HG03575 (cell line): Measurements from ENCODE around the gene LTBP3.

ENCODE experiments used
- ATAC-seq: cut with Tn5 transposase; IDR thresholded peaks from one replicate; pipeline ENCODE4 v1.9.1; 2021; ENCODE audit not compliant: unreplicated experiment, insufficient number of reproducible peaks, low FRiP score; ENCODE audit errors: extremely low read depth

LTBP3 gene

GRCh38 chr11:65586676-65587075 is 28.5 kb upstream of the LTBP3 start:
- no peak for ATAC-seq

GRCh38 chr11:65586247-65586630 is 28.1 kb upstream of the LTBP3 start:
- ATAC-seq, result no peak

GRCh38 chr11:65585396-65586246 is 27.5 kb upstream of the LTBP3 start:
- no peak for ATAC-seq

DNA sequence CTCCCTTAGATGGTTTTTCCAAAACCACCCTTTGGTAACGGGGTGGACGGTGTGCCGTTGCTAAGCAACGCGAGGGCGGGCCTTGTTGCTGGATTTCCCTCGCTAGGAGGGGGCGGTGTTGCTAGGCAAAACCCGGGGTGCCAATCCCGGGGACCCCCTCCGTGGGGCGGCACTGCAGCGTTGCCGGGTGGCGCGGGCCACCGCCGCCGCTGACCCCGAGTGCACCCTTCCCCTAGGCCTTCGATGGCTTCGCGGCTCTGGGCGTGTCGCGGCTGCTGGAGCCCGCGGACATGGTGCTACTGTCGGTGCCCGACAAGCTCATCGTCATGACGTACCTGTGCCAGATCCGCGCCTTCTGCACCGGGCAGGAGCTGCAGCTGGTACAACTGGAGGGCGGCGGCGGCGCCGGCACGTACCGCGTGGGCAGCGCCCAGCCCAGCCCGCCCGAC is 26.6 kb upstream of the LTBP3 start:
- no peak for ATAC-seq

DNA sequence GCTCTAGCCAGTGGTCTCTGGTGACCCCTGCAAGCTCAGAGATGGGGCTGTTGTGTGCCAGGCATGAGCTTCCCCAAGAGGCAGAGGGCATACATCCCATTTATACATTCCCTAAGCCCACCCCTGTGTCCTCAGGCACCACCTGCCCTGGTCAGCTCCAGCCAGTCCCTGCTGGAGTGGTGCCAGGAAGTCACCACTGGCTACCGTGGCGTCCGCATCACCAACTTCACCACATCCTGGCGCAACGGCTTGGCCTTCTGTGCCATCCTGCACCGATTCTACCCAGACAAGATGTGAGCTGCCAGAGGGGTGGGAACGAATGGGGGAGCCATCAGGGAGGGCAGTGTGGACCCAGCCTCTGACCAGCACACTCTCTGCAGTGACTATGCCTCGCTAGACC is 25.9 kb upstream of the LTBP3 start:
- ATAC-seq, result no peak

- no peak for ATAC-seq
Observed at GRCh38 chr11:65583589-65583988, 25.4 kb upstream of the LTBP3 start.

DNA sequence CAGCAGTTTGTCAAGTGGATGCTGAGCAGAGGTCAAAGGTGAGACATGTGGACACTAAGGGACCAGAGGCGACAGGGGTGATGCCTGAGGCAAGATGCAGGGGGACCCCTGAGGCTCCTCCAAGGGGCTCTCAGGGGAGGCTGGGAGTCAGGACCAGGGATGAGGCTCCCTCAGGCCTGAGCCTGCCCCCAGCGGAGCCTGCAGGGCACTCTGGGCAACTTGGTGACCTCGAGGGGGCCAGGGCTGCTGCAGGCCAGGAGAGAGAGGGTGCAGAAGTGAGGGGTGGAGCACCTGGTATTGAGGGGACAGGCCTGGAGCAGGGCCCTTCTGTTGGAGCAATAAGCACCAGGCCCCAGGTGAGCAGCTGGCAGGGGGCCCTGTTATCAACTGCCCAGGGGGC is 23.8 kb upstream of the LTBP3 start:
- no peak for ATAC-seq

DNA sequence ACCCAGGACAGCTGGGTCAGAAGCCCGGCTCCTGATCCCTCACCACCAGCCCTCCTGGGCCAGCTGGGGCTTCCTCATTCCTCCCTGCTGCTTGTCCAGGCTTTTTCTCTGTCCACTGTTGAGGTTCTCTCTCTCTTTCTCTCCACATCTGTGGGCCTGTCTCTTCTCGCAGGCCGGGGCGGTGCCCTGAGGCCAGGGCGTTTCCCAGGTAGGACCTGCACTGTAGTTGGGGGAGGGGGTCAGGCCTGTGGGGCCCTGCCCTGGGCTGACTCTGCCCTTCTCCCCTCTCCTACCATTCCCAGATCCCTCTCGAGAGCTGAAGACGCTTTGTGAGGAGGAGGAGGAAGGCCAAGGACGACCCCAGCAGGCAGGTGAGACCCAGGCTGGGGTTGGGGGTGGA is 22.6 kb upstream of the LTBP3 start:
- no peak for ATAC-seq

DNA sequence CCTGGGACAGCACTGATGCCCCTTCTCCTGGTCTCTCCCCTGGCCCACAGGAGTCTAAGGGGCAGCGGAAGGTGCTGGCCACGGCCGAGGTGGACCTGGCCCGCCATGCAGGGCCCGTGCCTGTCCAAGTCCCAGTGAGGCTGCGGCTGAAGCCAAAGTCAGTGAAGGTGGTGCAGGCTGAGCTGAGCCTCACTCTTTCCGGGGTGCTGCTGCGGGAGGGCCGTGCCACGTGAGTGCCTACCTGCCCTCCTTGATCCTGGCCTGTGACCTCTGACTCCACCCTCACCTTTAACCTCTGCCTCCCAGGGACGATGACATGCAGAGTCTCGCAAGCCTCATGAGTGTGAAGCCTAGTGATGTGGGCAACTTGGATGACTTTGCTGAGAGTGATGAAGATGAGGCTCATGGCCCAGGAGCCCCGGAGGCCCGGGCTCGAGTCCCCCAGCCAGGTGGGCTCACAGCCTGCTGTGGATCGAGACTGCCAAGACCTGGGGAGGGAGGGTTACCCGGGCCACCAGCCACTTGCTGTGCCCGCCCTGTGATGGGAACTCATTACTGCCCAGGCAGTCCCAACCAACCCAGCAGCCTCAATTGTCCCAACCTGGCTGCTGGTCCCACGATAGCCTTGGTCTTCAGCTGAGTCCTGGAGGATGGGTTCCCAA is 22.0 kb upstream of the LTBP3 start:
- no peak for ATAC-seq

GRCh38 chr11:65579291-65579690 is 21.1 kb upstream of the LTBP3 start:
- ATAC-seq, result no peak

DNA sequence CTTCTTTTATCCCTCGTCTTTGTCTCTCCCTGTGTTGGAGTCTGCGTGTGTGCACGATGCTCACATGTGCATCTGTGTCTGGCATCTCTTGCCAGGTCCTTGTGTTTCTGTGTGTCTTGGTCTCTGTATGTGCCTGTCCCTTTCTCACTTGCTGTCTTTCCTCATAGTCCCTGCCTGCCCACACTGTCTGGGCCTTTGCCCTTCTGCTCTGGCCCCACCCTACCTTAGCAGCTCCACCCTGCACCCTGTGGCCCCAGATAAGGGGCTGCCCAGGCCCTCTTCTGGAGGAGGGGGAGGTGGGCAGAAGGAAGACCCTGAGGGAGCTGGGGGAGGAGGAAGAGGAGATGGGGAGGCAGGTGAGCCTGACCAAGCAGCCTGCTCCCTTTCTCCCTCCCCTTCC is 20.5 kb upstream of the LTBP3 start:
- ATAC-seq, result no peak

DNA sequence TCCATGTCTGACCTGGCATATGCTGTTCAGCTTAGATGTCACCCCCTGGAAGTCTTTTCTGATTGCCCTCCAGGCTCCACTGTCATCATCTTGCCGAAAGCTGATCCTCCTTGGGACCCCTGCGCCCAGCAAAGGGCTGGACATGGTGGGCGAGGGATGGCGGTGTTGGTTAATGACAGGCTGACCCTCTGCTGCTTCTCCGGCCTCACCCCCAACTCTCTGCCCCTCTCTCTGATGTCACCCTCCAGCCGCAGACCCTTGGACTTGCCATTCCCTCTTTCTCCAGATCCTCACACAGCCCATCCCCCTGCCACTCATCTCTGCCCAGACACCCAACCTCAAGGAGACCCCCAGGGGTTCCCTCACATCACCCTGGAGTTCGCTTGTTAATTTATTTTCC is 20.0 kb upstream of the LTBP3 start:
- no peak for ATAC-seq

- ATAC-seq, result no peak
Observed at GRCh38 chr11:65577756-65578109, 19.6 kb upstream of the LTBP3 start.

DNA sequence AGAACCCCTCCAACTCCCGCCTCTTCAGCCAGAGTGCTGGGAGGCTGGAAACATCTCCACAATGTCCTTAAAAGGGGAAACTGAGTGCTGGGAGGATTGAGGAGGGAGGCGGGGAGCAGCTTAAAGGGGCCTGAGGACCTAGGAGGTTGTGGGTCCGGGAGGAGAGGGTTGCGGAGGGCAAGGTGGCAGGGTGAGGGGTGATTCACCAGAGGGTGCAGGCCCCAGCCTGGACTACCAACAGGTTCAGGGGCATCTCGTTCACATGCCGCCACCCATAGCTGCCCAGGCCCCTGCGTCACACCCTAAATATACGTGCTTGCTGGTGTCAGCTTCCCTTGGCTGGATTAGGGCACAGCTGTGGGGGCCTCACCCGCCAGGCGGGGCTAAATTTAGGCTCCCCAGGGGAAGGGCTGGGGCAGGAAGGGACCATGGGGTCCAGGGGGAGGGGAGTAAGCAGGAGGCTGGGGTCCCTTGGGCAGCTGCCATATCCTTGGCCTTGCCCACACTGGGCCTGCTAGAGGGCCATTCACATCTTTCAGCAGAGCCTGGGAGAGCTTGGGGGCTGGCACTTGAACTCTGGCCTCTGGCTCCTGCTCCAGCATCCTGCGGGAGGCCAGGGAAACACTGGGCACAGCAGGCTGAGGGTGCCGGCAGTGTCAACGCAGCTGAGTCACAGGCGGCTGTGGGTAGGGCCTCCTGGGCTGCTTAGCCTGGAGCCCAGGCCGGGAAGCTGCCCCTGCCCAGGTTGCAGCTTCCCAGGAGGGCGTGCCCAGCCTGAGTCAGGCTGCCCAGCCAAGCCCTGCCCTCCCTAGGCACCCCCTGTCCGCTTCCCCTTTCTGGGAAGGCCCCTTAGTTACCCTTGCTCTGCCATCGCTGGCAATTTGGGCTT is 19.0 kb upstream of the LTBP3 start:
- no peak for ATAC-seq

DNA sequence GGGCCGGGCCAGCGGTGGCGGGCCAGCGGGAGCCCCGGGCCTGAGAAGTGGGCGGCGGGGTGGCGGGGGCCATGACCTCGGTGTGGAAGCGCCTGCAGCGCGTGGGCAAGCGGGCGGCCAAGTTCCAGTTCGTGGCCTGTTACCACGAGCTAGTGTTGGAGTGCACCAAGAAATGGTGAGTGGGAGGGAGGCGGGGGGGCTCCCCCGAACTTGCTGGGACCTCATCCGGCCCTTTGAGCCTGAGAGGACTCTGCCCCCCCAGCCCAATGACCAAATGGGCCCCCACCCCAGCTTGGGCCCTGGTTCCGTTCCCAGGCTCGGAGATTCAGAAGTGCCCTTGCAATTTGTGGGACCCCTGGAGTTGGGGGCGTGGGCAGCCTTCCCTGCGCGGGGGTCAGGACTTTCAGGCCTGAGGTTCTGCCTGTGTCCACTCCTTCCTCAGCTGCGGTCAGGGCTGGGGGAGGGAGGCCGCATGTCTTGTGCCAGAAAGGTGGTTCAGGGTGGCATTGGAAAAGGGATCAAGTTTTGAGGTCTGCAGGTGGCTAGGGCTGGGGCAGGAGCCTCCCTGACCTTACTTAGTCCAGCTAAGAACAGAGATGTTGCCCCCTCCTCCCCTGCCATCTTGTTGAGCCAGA is 18.2 kb upstream of the LTBP3 start:
- no peak for ATAC-seq

- ATAC-seq, result no peak
Observed at GRCh38 chr11:65575568-65576231, 17.5 kb upstream of the LTBP3 start, which contains the start of gene EHBP1L1. TSS of gene EHBP1L1 (plus strand) at chr11:65576053. CDS start at chr11:65576303, 250 bp downstream.

GRCh38 chr11:65574811-65575567 is 16.8 kb upstream of the LTBP3 start:
- no peak for ATAC-seq
